WI38 (cell line): Measurements from ENCODE around the gene YOD1.

ENCODE experiments used
- H3K4me3 ChIP-seq: 2 replicates; pipeline ENCODE4 v1.5.1; 2011; ENCODE audit warnings: low read depth, mild to moderate bottlenecking, control low read depth, low read length
- CTCF ChIP-seq: IDR thresholded peaks from 2 replicates; pipeline ENCODE4 v1.5.1; 2012; ENCODE audit warnings: low read depth, mild to moderate bottlenecking, control low read depth, low read length

The YOD1 gene

GRCh38 chr1:207071426-207071825 is 20.4 kb upstream of the YOD1 start:
- H3K4me3 ChIP-seq: no peak overlapping the region
- TF ChIP-seq CTCF: no peak

GRCh38 chr1:207070811-207071210 is 19.8 kb upstream of the YOD1 start:
- TF ChIP-seq CTCF: no peak
- no peak overlapping the region for H3K4me3 ChIP-seq

GRCh38 chr1:207069858-207070506 is 19.0 kb upstream of the YOD1 start:
- no peak overlapping the region for H3K4me3 ChIP-seq

GRCh38 chr1:207069061-207069460 is 18.1 kb upstream of the YOD1 start:
- no peak overlapping the region for H3K4me3 ChIP-seq
- TF ChIP-seq CTCF: no peak

More at GRCh38 chr1:207069858-207070506, 19.0 kb upstream of the YOD1 start:
- TF ChIP-seq CTCF: no peak

- no peak for TF ChIP-seq CTCF
- H3K4me3 ChIP-seq: no peak overlapping the region
Measured at GRCh38 chr1:207067665-207068064, 16.7 kb upstream of the YOD1 start.

GRCh38 chr1:207067185-207067584 is 16.2 kb upstream of the YOD1 start:
- TF ChIP-seq CTCF: no peak
- no peak overlapping the region for H3K4me3 ChIP-seq

GRCh38 chr1:207064561-207064960 is 13.6 kb upstream of the YOD1 start:
- H3K4me3 ChIP-seq: no peak overlapping the region
- TF ChIP-seq CTCF: no peak
